GM12878 (cell line): ENCODE measurements around the gene ARPC1A. TPM values are rescaled to one million over a fixed set of nuclear protein-coding genes. Genes with fewer than 3 reads are reported as not detected.

Source experiments
- ATAC-seq: fragments of 200-7000 bp; cut with Tn5 transposase; 3 replicates; pipeline ENCODE4 v1.9.1; 2020; ENCODE audit warnings: mild to moderate bottlenecking, moderate library complexity
- BruUV-seq: library from RNA; stranded (reverse); fragments of 400-500 nt; replicated peaks from 2 replicates; lab custom pipeline; 2021; lab: Mats Ljungman, UMichigan
- CTCF ChIA-PET: fragments of 300-600 bp; sonication (Branson Sonifier 250); formaldehyde crosslinking; extraction: SDS; loops from one replicate; lab custom pipeline; 2021; ENCODE audit warnings: inconsistent platforms; lab: Yijun Ruan, JAX
- POLR2A ChIA-PET: fragments of 350-600 bp; formaldehyde crosslinking; extraction: SDS; loops from one replicate; lab custom pipeline; 2021; ENCODE audit warnings: inconsistent platforms; lab: Charles Lee
- RAD21 ChIA-PET: fragments of 300-600 bp; sonication (Branson Sonifier 250); formaldehyde crosslinking; loops from one replicate; lab custom pipeline; 2023; ENCODE audit warnings: antibody characterized with exemption; ENCODE audit not compliant: unreplicated experiment; lab: Charles Lee
- SMC1A ChIA-PET: fragments of 300-600 bp; sonication (Branson Sonifier 250); formaldehyde crosslinking; loops from one replicate; lab custom pipeline; 2023; ENCODE audit not compliant: unreplicated experiment, uncharacterized antibody; lab: Charles Lee
- DNase-seq: peaks from one replicate; pipeline ENCODE4 v3.0.0-alpha.2; 2011; ENCODE audit warnings: low read depth, low spot score
- FAIRE-seq: peaks from 3 replicates; lab custom pipeline; 2011; peaks lifted over from hg19 to GRCh38; lab: Jason Lieb, UNC
- H2AFZ ChIP-seq: 2 replicates; pipeline ENCODE4 v1.6.0; 2011; ENCODE audit warnings: low read depth, low read length, control low read depth; ENCODE audit not compliant: control insufficient read depth
- H3K27ac ChIP-seq: 2 replicates; pipeline ENCODE4 v1.5.1; 2011; ENCODE audit warnings: control low read depth; ENCODE audit not compliant: control insufficient read depth, insufficient read depth
- H3K27me3 ChIP-seq, 2 experiments: replicated peaks in 1 of 2; 2 replicates each; pipeline versions ENCODE4 v1.6.0 to v1.6.1; 2011; ENCODE audit warnings: low read length in 1 of 2; ENCODE audit not compliant: control insufficient read depth in 2 of 2, insufficient read depth in 2 of 2
- H3K36me3 ChIP-seq, 2 experiments: 2 replicates each; pipeline ENCODE4 v1.5.1; 2011; ENCODE audit warnings: low read length in 1 of 2; ENCODE audit not compliant: control insufficient read depth in 2 of 2, insufficient read depth in 2 of 2
- H3K4me1 ChIP-seq: 2 replicates; pipeline ENCODE4 v1.6.1; 2011; ENCODE audit warnings: mild to moderate bottlenecking, low read length, moderate library complexity, mixed read lengths; ENCODE audit not compliant: control insufficient read depth, insufficient read depth
- H3K4me2 ChIP-seq: 2 replicates; pipeline ENCODE4 v1.6.0; 2011; ENCODE audit warnings: control low read depth; ENCODE audit not compliant: control insufficient read depth, insufficient read depth
- H3K4me3 ChIP-seq: fragments of 200-600 bp; sonication (generic); 2 replicates; pipeline ENCODE4 v1.5.1; 2016
- H3K79me2 ChIP-seq: 2 replicates; pipeline ENCODE4 v1.6.0; 2011; ENCODE audit warnings: low read length; ENCODE audit not compliant: control insufficient read depth, insufficient read depth
- H3K9ac ChIP-seq: 2 replicates; pipeline ENCODE4 v1.8.0; 2011; ENCODE audit warnings: low read length, control low read depth, mixed read lengths; ENCODE audit not compliant: control insufficient read depth, insufficient read depth
- H3K9me3 ChIP-seq: replicated peaks from 3 replicates; pipeline ENCODE4 v1.5.1; 2011; ENCODE audit warnings: mild to moderate bottlenecking, low read length; ENCODE audit not compliant: control insufficient read depth, insufficient read depth
- H4K20me1 ChIP-seq: 2 replicates; pipeline ENCODE4 v1.6.0; 2011; ENCODE audit not compliant: control insufficient read depth, insufficient read depth
- CHD2 ChIP-seq: IDR thresholded peaks from 2 replicates; pipeline ENCODE4 v1.6.1; 2011; ENCODE audit warnings: low read depth, low read length, improper control_type of control experiment, borderline replicate concordance
- ELK1 ChIP-seq: IDR thresholded peaks from 2 replicates; pipeline ENCODE4 v1.6.1; 2012; ENCODE audit warnings: low read depth, low read length, improper control_type of control experiment
- EZH2 ChIP-seq: IDR thresholded peaks from 2 replicates; pipeline ENCODE4 v1.6.1; 2012; ENCODE audit warnings: low read depth, mild to moderate bottlenecking, control low read depth, inconsistent platforms, low read length, borderline replicate concordance; ENCODE audit not compliant: control insufficient read depth
- HCFC1 ChIP-seq: fragments of 150-350 bp; IDR thresholded peaks from 2 replicates; pipeline ENCODE4 v1.6.1; 2014; ENCODE audit warnings: low read length
- IKZF2 ChIP-seq, 2 experiments: fragments of 450-650 bp; IDR thresholded peaks; 2 replicates each; pipeline ENCODE4 v1.6.1; 2017; ENCODE audit warnings: mild to moderate bottlenecking in 2 of 2, moderate library complexity in 2 of 2
- JUNB ChIP-seq: IDR thresholded peaks from 2 replicates; pipeline ENCODE4 v1.6.1; 2016; ENCODE audit warnings: antibody characterized with exemption, mild to moderate bottlenecking
- MEF2A ChIP-seq: IDR thresholded peaks from 2 replicates; pipeline ENCODE4 v1.6.1; 2011; ENCODE audit warnings: low read depth, mild to moderate bottlenecking, low read length, moderate library complexity; ENCODE audit not compliant: insufficient read depth
- POLR2A ChIP-seq: IDR thresholded peaks from 2 replicates; pipeline ENCODE4 v1.6.1; 2011; ENCODE audit warnings: low read depth, mild to moderate bottlenecking, low read length
- POLR2AphosphoS2 ChIP-seq: IDR thresholded peaks from 2 replicates; pipeline ENCODE4 v1.6.1; 2011; ENCODE audit warnings: low read depth, mild to moderate bottlenecking, low read length, improper control_type of control experiment, moderate library complexity
- RFX5 ChIP-seq: IDR thresholded peaks from 2 replicates; pipeline ENCODE4 v1.6.1; 2011; ENCODE audit warnings: low read depth, low read length, improper control_type of control experiment
- SREBF2 ChIP-seq: IDR thresholded peaks from 2 replicates; pipeline ENCODE4 v1.6.1; 2012; ENCODE audit warnings: mild to moderate bottlenecking, low read length
- STAT1 ChIP-seq: fragments of 450-650 bp; conservative IDR thresholded peaks from 2 replicates; pipeline ENCODE4 v1.6.1; 2014; ENCODE audit warnings: antibody characterized with exemption, mild to moderate bottlenecking
- WRNIP1 ChIP-seq: IDR thresholded peaks from 2 replicates; pipeline ENCODE4 v1.6.1; 2011; ENCODE audit warnings: low read depth, low read length, improper control_type of control experiment, borderline replicate concordance
- ZBED1 ChIP-seq: IDR thresholded peaks from 2 replicates; pipeline ENCODE4 v1.6.1; 2016; ENCODE audit warnings: borderline replicate concordance
- ZBTB40 ChIP-seq: fragments of 450-650 bp; IDR thresholded peaks from 2 replicates; pipeline ENCODE4 v1.6.1; 2016; ENCODE audit warnings: mild to moderate bottlenecking, moderate library complexity, borderline replicate concordance
- WGBS: methylation state at CpG from one replicate; pipeline ENCODE4 v1.1.6; 2016; ENCODE audit warnings: low lambda C conversion rate; ENCODE audit not compliant: insufficient replicate concordance, insufficient coverage; ENCODE audit errors: missing lambda C conversion rate; 5-methylcytosine and 5-hydroxymethylcytosine counted together
- in situ Hi-C: fragments of 300-500 bp; cut with MboI; formaldehyde crosslinking; loops from 9 replicates; pipeline ENCODE4 v1.14.3; 2018; ENCODE audit warnings: mixed read lengths
- intact Hi-C: fragments of 100-400 bp; cut with micrococcal nuclease; formaldehyde crosslinking; loops from one replicate; pipeline ENCODE4 v1.14.2; 2022; ENCODE audit not compliant: unreplicated experiment
- polyA plus RNA-seq, 11 experiments: library from polyadenylated mRNA; depleted of rRNA in 4 of 11; unstranded in 6 of 11; stranded (reverse) in 5 of 11; fragments of >200 nt; fragmentation: Nextera tagmentation in 4 of 11; fragmentation: Illumina TruSeq in 1 of 11; extraction: Ambion mirVana in 4 of 11; extraction: Trizol in 1 of 11; gene quantifications; 1 replicate in 1 of 11; 2 replicates in 10 of 11; pipeline versions ENCODE4 v1.2.1 to v1.2.3, GENCODE V29; 2011 to 2016; ENCODE audit warnings: inconsistent platforms in 2 of 11, missing spikeins in 2 of 11, low read depth in 1 of 11
- total RNA-seq, 4 experiments: library from RNA; depleted of rRNA in 3 of 4; stranded (reverse); fragments of >200 nt in 3 of 4; fragmentation: Illumina TruSeq in 1 of 4; extraction: Trizol in 1 of 4; gene quantifications; 2 replicates each; pipeline versions ENCODE4 v1.2.1 to v1.2.3, GENCODE V29; 2013 to 2021

The ARPC1A gene
- total and polyA plus RNA-seq, 10 of the 15 experiments (the other 5 are each of a cell fraction or from before 2014, with no cell fraction given), result 42.3 to 152 (median 72.1) TPM

- no peak for FAIRE-seq
- no peak for ATAC-seq
- BruUV-seq, result no TSS peak
- Histone ChIP-seq H4K20me1 (no peaks in the 10 kb centered on the region), H3K27me3 (no peaks in the 10 kb centered on the region), H2AFZ (no peak overlapping the region), H3K79me2 (no peaks in the 10 kb centered on the region), H3K9me3 (no peaks in the 10 kb centered on the region), H3K36me3 (no peaks in the 10 kb centered on the region), H3K4me2 (no peak overlapping the region), H3K4me3 (no peak overlapping the region), H3K9ac (no peak overlapping the region), H3K4me1 (no peaks in the 10 kb centered on the region), H3K27ac (no peak overlapping the region)
- in situ Hi-C loops (no loop called here), intact Hi-C loops (no loop called here)
- TF ChIP-seq POLR2AphosphoS2, result no peak
- no peak for TF ChIP-seq JUNB
- no peak for TF ChIP-seq ELK1
- no peak for TF ChIP-seq WRNIP1
- TF ChIP-seq EZH2, result no peak
- no peak for TF ChIP-seq IKZF2 (IDR thresholded peaks at IDR 0.05)
- no peak for TF ChIP-seq HCFC1
- no peak for TF ChIP-seq ZBED1
- no peak for TF ChIP-seq STAT1
- no peak for TF ChIP-seq ZBTB40
- no peak for TF ChIP-seq MEF2A
- TF ChIP-seq RFX5, result no peak
- TF ChIP-seq SREBF2, result no peak
- no peak for TF ChIP-seq CHD2
- TF ChIP-seq POLR2A, result no peak
- CTCF ChIA-PET, result no interaction called here
- RAD21 ChIA-PET, result no interaction called here
- 64% methylated on average over 10 of the region's 10 CpGs for WGBS
- SMC1A ChIA-PET, result interaction anchor here (0.6 kb wide), 1 partner anchor 20 kb away, joined by 4 read pairs; no protein-coding TSS in a partner anchor
- DNase-seq, result no peak
- POLR2A ChIA-PET, result interaction anchor here (0.5 to 0.7 kb wide), 2 partner anchors 131 to 900 kb away, joined by 3 to 5 read pairs; no protein-coding TSS in a partner anchor
Observed at GRCh38 chr7:99290980-99291607, 34.6 kb upstream of the ARPC1A start.
